ENCODE measurements around the gene ANO10.

DNA sequence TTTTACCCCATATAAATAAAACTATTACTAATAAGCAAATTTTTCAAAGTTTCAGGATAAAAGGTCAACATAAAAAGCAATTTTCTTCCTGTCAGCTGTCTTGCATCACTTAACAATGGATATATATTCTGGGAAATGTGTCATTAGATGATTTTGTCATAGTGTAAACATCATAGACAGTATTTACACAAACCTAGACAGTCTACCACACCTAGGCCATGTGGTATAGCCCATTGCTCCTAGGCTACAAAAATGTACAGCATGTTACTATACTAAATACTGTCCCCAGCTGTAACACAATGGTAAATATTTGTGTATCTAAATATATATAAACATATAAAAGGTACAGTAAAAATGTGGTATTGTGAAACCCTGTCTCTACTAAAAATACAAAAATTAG, 156.7 kb downstream of the ANO10 start:
- TF ChIP-seq, protein P1, sequence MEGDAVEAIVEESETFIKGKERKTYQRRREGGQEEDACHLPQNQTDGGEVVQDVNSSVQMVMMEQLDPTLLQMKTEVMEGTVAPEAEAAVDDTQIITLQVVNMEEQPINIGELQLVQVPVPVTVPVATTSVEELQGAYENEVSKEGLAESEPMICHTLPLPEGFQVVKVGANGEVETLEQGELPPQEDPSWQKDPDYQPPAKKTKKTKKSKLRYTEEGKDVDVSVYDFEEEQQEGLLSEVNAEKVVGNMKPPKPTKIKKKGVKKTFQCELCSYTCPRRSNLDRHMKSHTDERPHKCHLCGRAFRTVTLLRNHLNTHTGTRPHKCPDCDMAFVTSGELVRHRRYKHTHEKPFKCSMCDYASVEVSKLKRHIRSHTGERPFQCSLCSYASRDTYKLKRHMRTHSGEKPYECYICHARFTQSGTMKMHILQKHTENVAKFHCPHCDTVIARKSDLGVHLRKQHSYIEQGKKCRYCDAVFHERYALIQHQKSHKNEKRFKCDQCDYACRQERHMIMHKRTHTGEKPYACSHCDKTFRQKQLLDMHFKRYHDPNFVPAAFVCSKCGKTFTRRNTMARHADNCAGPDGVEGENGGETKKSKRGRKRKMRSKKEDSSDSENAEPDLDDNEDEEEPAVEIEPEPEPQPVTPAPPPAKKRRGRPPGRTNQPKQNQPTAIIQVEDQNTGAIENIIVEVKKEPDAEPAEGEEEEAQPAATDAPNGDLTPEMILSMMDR (IDR thresholded peaks at IDR 0.05) = no peak
- TF ChIP-seq POLR2A (IDR thresholded peaks at IDR 0.05) = no peak

All from uterus (tissue), 2 donors.